GM19455 (cell line): Measurements from ENCODE around the gene IMMP2L.
A peak's percentile ranks its signal among the peaks of the same experiment; 100 is the strongest.
"Not testable (repeated sequence)": the region's sequence is repeated elsewhere in the genome, so short reads cannot be mapped to it uniquely, and the experiment has no call there.

Experiments
- ATAC-seq: cut with Tn5 transposase; IDR thresholded peaks from one replicate; pipeline ENCODE4 v1.9.1; 2021; ENCODE audit not compliant: unreplicated experiment

IMMP2L gene

GRCh38 chr7:111358915-111359314, 203.4 kb downstream of the IMMP2L start:
- ATAC-seq, result no peak

- no peak for ATAC-seq
Observed at GRCh38 chr7:111357691-111358090, 204.6 kb downstream of the IMMP2L start.

GRCh38 chr7:111356941-111357340, 205.4 kb downstream of the IMMP2L start:
- no peak for ATAC-seq

- ATAC-seq, result no peak
Observed at GRCh38 chr7:111352319-111352718, 210.0 kb downstream of the IMMP2L start.

- no peak for ATAC-seq
Observed at GRCh38 chr7:111346219-111346618, 216.1 kb downstream of the IMMP2L start.

GRCh38 chr7:111343017-111343416, 219.3 kb downstream of the IMMP2L start:
- ATAC-seq, result no peak

- no peak for ATAC-seq
Observed at GRCh38 chr7:111339006-111339405, 223.3 kb downstream of the IMMP2L start.

- ATAC-seq, result no peak
Observed at GRCh38 chr7:111333010-111333409, 229.3 kb downstream of the IMMP2L start.

GRCh38 chr7:111330235-111330523, 232.1 kb downstream of the IMMP2L start:
- no peak for ATAC-seq

- peak; percentile 51 for ATAC-seq
Observed at GRCh38 chr7:111329367-111330234, 232.7 kb downstream of the IMMP2L start.

- no peak for ATAC-seq
Observed at GRCh38 chr7:111328487-111328886, 233.8 kb downstream of the IMMP2L start.

GRCh38 chr7:111324776-111325175, 237.5 kb downstream of the IMMP2L start:
- no peak for ATAC-seq

GRCh38 chr7:111324228-111324627, 238.1 kb downstream of the IMMP2L start:
- ATAC-seq, result no peak

- ATAC-seq, result not testable (repeated sequence)
Observed at GRCh38 chr7:111323670-111324069, 238.6 kb downstream of the IMMP2L start.

GRCh38 chr7:111320133-111320532, 242.2 kb downstream of the IMMP2L start:
- no peak for ATAC-seq

- ATAC-seq, result no peak
Observed at GRCh38 chr7:111312966-111313365, 249.3 kb downstream of the IMMP2L start.

- ATAC-seq, result no peak
Observed at GRCh38 chr7:111308691-111309090, 253.6 kb downstream of the IMMP2L start.

GRCh38 chr7:111301891-111302290, 260.4 kb downstream of the IMMP2L start:
- no peak for ATAC-seq

GRCh38 chr7:111294494-111294893, 267.8 kb downstream of the IMMP2L start:
- no peak for ATAC-seq

- no peak for ATAC-seq
Observed at GRCh38 chr7:111292026-111292470, 270.2 kb downstream of the IMMP2L start.

GRCh38 chr7:111290982-111291381, 271.3 kb downstream of the IMMP2L start:
- ATAC-seq, result no peak

GRCh38 chr7:111290419-111290818, 271.9 kb downstream of the IMMP2L start:
- no peak for ATAC-seq

- ATAC-seq, result not testable (repeated sequence)
Observed at GRCh38 chr7:111288441-111288840, 273.9 kb downstream of the IMMP2L start.
